Activated naive CD8-positive, alpha-beta T cell treated with anti-CD3 and anti-CD28 coated beads, Interleukin-2, amount 50 U/mL, for 16 hours (primary cell): ENCODE results near the gene MYH9.

Source experiments
- DNase-seq: peaks from one replicate; pipeline ENCODE4 v3.0.0-alpha.2; 2020; ENCODE audit warnings: low read depth, low spot score

The MYH9 gene

GRCh38 chr22:36349726-36350125 lies 38.0 kb downstream of the MYH9 start:
- no peak for DNase-seq

DNA sequence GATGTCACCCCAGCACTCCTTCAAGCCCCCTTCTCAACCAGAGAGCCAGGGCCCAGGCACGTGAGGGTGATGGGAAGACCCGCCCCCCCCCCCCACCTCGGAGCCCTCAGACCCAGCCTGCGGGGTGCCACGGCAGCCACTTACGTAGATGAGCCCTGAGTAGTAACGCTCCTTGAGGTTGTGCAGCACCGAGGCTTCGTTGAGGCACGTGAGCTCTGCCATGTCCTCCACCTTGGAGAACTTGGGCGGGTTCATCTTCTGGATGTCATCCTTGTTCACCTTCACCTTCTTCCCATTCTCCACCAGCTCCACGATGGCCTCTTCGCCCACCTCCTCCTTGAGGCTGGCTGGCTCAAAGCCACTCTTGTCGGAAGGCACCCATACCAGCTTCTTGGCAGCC lies 39.0 kb downstream of the MYH9 start:
- no peak for DNase-seq

- DNase-seq: no peak
These were observed 40.7 kb downstream of the MYH9 start for GRCh38 chr22:36347094-36347493.

DNA sequence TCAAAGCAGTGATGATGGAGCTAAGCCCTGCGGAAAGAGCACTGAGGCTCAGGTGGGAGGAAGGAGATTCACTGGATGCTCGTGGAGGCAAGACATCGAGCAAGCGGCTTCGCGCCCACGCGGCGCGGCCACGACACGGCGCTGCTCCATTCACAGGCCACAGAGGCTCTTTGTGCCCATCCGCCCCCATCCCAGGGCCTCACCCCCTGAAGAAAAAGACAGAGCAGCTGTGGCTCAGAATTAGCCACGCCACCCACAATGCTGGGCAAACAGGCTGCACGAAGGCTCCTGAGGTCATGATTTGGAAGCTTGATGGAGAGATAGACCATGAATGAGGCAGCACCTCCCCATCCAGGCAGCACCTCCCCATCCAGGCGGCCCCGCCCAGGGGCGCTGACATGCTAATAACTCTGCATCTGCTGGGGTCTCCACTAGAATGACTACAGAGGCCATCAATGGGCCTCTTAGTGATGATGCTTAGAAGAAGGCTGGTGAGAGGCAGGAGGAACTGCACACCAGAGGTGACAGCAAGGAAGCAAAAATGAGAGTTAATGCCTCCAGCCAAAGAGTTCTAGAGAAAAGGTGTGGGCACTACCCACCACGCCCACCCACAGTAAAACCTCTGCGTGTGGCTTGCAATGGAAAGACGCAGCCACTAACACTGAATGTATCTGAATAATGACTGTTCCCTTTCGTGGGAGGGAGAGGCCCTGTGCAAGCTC lies 43.5 kb downstream of the MYH9 start:
- DNase-seq: no peak

- DNase-seq: no peak
These were observed 44.1 kb downstream of the MYH9 start for GRCh38 chr22:36343720-36344105.

- no peak for DNase-seq
These were observed 44.6 kb downstream of the MYH9 start for GRCh38 chr22:36343070-36343719.

DNA sequence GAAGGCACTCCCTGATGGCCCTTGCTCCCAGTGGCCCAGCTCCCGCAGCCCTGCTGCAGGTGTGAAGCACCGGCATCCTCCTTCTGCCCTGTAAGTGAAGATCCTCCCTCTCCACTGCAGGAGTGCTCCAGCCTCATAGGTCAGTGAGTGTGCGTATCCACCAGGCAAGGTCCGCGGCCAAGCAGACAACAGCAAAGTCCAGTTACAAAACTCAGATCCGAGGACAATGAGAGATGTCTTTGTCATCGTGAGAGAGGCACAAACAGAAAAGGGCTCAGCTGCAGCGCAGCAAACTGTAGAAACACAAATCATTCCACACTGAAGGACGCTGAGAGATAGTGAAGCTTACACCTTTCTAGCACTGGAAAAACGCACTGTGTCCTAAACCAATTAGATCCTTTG lies 46.1 kb downstream of the MYH9 start:
- DNase-seq: no peak

DNA sequence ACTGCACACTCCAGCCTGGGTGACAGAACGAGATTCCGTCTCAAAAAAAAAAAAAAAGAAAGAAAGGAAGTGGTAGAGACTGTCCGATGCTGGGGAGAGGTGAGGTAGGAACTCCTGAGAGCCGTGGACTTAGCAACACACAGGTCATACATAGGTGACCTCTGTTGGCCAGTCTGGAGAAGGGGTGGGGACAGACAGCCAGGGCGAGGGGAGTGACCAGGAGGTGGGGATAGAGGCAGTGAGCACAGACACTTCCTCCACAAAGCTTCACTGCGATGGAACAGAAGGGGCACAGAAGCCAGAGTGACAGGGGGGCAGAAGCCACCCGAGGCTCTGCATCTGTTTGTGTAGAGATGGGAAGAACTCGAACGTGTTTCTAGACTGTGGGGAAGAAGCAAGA lies 47.1 kb downstream of the MYH9 start:
- DNase-seq: no peak

DNA sequence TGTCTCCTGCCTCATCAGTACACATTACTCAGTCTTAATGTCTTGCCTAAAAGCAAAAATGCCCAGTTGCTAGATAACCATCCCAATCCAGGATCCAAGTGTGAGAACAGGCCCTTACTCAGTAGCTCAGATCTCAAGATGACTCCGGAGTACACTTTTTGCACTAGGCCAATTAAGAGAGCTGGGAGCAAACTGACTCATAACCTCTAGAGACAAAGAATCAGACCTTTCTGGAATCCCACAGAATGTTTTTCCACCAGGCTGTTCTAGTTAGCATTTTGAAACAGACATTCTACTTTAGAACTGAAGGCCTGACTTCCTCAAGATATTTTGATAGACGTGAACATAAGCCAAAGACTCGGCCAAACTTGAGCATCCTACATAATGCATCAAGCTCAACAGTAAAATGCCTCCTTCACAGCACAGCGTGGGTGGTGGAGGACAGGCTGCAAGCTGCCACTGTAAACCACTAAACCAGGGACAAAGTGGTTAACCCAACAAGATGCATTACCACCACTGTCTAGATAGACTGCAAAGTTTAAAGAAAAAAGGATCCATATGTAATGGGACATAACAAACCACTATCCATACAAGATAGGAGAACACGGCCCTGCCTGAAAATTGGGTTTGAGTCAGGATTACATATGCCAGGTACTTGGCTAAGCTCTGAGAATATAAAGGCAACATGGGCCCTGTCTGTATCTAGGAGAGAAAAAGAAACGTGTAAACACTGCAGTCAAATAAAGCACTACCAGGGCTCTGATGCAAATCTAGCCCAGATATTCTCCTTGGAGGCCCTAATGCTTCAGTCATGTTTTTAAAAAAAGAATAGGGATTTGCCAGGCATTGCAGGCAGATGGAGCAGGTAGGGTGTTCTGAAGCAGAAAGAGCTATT lies 48.3 kb downstream of the MYH9 start:
- no peak for DNase-seq

DNA sequence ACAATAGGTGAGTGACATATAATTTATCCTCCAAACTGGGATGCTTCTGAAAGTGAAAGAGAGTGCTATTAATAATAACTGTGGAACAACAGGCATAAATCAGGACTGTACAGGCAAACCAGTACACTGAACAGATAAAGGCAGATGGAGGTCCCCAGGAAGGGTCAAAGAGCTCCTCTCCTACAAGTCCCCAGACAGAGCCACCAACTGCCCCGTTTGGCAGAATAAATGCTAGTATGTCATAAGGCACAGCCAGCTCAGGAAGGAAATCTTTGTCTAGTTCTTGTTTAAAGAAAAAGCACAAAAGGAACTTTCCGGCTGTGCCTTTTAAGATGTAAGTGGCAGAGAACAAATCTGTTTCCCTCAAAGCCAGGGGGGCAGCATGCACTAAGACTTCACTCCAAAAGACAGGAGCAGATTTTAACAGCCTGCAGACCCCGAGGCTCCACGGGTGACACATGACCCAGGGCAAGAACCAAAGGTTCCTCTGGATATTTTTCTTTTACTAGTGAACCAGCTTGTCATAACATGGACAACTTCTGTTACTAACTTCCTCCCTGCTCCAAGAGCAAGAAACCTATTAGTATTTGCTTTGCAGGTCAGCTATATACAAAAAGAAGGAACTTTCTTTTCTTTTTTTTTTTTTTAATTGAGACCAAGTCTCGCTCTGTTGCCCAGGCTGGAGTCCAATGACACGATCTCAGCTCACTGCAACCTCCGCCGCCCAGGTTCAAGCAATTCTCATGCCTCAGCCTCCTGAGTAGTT lies 50.2 kb downstream of the MYH9 start:
- no peak for DNase-seq

DNA sequence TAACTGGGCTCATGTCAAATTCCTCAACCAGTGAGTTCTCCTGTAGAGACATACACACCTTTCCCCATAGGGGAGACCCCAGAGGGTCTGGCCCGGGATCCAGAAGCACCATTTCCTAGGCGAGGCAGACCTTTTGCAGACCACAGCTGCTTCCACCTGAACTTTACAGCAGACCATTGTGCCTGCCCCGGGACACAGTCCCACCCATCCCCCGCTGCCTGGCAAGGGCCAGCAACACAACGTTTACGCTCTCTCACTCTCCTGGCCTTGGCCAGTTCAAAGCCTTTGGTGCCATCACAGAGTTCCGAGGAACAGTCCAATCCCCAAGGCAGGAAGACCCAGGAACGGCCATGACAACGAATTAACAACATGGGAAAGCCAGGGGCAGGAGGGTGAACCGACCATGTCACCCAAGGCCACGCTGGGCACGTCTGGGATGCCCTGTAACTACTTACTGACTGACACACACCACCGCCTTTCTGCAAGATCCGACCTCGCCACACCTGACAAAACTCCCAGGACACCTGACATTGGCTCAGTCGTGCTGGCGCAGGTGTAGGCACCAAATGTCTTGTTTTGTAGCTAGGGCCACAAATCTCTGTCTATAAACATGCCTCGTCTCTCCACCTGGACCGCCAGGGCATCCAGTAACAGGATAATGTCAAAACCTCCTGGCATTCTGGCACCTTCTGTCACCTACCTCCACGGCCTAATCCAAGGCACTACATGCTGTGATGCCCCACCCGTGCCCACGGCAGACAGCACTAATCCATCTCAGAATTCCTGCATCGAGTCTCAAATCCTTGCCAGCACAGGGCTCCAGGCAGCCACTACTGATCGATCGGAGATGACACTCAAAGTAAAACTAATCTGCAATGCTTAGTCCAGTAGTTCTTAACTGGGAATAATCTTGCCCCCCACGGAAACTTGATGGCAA lies 51.3 kb downstream of the MYH9 start:
- no peak for DNase-seq

DNA sequence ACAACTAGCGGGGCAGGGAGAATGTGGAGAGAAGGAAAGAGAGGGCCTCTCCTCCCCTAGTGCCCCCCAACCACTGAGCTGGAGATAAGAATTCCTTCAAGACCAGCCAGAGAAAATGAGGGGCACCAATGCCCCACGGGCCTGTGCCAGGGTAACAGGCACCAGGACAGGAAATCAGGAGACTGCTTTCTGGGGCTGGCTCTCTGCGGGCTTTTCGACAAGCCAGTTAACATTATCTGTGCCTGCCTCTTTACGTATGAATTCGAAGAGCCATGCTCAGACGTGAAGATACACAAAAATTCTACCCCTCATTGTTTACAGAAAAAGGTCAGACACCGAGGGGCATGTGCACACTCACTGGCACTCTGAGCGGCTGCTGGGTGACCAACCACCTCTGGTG lies 52.1 kb downstream of the MYH9 start:
- DNase-seq: no peak

- DNase-seq: no peak
These were observed 52.8 kb downstream of the MYH9 start for GRCh38 chr22:36334821-36335603.

DNA sequence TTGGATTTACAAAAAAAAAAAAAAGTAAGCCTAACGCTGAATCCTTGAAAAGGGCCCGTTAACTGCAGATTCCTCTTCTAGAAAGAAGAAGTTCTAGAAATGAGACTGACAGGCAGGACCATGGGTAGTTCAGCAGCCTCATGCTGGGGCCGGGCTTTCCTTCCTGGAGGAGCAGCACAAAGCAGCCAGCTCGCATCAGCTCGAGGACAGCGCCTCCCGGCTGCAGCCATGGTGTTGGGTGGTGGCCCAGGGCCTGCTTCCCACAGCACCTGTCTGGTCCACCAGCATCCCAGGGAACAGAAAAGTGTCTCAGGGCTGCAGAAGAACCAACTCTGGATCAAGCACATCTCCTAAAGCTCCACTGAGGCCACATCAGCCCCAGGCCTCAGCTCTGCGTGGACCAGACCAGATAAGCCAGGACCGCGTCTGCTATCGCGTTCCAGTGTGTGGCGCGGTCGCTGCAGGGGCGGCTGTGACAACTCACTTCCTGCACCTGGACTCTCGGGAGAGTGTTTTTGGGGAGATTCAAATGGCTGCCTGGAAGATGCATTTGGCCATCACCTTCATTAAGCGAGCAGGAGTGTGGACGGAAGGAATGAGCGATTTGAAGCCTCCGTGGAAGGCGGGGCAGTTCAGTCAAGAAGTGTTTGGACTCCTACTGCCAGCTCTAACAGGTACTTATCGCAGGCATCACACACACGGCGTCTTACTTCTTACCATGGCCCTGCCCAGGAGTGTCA lies 53.5 kb downstream of the MYH9 start:
- DNase-seq: no peak

DNA sequence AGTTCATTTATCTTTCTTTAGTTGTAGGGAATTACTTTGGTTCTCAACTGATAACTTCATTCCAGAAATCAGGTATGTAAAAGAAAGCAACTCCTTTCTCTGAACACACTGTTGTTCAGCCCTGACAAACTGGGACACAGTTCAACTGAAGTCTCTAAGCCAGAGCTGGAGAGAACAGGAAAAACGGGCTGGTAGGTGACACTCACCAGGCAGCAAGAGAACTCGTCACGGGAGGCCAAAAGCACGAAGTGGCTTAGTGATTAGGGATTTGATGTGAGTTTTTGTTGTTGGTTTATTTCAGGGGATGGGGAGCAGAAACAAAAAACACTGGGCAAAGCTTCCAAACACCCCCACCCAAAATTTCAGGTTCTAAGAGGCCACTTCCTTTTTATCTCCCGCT lies 54.1 kb downstream of the MYH9 start:
- no peak for DNase-seq

- no peak for DNase-seq
These were observed 55.0 kb downstream of the MYH9 start for GRCh38 chr22:36332623-36333332.

GRCh38 chr22:36331912-36332622 lies 55.7 kb downstream of the MYH9 start:
- DNase-seq: no peak
